Glomerular endothelial cell (primary cell): Measurements from ENCODE around the gene THOC1. TPM values are rescaled to one million over a fixed set of nuclear protein-coding genes. Genes with fewer than 3 reads are reported as not detected.

Experiments used
- DNase-seq: peaks from one replicate; pipeline ENCODE4 v3.0.0-alpha.2; 2011; ENCODE audit warnings: low read depth, low spot score; ENCODE audit errors: extremely low read depth
- total RNA-seq: library from RNA; depleted of rRNA; stranded (reverse); fragments of >200 nt; gene quantifications from 2 replicates; pipeline ENCODE4 v1.2.3, GENCODE V29; 2015

Gene THOC1
- total RNA-seq, 1 donor from 2014 or later: 39.4 TPM

DNA sequence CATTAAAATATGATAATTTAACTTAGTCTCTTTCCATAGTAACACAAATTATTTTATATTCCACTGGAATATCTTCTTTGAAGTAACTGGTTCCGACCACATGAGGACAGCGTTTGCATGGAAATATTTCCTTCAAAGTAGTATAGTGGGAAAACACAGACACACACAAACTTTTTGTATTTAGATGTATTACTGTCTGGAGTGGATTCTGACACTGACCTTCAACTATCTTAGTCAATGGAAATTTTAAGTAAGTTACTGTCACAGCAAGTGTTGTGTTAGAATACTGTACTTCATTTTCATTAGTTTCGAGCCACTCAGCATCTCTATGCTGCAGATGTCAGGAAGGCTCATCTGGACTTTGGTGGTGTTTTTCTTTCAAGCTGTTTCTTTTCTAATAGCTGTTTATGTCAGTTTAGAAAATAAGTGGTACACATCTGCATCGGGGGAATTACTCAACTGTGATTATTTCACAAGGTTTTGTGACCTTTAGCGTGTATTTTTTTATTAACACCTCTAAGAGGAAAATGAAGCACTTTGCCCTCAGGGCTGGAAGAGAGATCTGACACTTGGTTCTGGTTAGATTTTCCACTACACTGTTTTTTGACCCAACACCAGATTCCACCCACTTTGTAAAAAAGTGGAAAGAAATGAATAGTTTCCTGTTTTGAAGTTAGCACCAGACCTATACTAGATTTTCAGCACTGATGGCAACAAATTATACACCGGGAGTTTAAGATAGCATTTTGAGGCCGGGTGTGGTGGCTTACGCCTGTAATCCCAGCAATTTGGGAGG is 18.9 kb upstream of the THOC1 start:
- no peak for DNase-seq

DNA sequence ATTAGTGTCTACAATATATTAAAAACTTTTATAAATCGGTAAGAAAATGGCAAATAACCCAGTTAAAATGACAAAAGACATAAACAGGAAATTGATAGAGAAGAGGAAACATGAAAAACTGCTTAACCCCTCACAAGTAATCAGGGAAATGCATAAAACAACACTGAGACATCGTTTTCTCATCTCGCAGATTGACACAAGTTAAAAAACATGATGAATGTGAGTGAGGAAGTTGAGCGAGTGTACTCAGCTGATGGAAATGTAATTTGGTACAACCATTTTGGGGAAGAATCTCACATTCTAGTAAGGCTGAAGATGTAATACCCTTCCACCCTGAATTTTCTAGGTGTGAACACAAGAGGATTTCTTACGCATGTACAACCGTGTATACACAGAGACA is 18.0 kb upstream of the THOC1 start:
- no peak for DNase-seq

DNA sequence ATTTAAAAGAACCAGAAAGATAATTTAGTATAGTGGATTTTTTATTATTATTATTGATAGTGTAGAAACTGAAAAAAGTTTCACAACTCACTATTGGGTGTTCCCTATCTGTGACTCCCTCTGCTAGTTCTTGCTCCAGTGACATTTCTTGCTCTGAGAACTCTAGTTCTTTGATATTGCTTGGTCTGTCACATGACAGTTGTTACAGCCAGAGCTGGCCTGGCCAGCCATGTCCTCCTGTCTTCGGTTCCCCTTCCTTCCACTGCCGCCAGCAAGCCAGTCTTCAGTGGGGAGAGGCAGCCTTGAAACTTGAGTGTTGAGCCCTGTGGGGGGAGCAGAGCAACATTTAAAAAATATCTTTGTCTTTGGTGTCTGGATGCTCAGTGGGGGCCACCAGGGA is 7.6 kb upstream of the THOC1 start:
- no peak for DNase-seq

DNA sequence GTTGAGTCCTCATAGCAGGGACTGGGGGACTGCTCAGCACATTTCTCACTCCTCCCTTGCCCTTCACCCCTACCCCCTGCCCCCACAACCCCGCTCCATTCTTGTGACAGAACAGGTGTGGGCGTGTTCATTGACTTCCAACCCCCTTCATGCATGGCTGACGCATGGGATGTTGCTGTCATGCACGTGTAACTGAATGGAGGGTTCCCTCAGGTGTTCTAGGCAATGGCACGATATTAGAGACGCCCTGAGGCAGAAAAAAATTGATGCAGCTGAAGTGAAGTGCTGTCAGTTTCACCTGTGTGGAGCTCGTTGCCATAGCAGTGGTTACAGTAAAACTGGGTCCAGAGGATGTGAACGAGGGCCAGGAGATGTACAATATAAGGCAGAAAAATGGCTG is 6.5 kb upstream of the THOC1 start:
- no peak for DNase-seq

DNA sequence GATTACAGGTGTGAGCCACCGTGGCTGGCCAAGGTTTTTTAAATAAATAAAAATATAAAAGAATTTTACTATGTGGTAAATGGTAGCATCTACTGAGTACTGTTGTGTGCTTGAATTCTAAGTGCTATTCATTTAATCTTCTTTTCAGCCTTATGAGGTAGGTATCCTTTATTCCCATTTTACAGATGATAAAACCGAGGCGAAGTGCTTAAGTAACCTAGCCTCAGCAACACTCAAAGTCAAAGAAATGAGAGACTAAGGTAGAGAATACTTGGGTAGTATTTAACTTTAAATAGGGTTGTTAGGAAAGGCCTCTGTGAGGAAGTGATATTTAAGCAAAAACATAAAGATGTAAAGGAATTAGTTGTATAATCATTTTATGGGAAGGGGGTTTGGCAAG is 5.7 kb upstream of the THOC1 start:
- no peak for DNase-seq

DNA sequence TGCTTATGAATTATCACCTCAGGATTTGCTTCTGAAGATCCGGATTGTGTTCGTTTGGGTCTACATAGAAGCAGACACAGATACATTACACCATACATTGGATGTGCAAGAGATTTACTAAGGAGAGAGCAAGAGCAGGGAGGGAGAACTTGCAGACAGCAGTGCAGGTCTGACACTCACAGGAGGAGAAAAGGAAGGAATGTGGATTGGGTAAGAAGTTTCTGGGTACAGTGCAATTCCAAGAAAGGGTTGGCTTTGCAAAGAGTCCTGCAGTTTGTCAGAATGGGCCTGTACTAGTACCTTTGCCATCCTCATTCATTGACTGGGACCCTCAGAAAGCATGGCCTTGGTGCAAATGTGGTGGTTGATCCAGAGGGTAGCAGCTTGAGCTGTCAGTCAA is 4.8 kb upstream of the THOC1 start:
- no peak for DNase-seq

DNA sequence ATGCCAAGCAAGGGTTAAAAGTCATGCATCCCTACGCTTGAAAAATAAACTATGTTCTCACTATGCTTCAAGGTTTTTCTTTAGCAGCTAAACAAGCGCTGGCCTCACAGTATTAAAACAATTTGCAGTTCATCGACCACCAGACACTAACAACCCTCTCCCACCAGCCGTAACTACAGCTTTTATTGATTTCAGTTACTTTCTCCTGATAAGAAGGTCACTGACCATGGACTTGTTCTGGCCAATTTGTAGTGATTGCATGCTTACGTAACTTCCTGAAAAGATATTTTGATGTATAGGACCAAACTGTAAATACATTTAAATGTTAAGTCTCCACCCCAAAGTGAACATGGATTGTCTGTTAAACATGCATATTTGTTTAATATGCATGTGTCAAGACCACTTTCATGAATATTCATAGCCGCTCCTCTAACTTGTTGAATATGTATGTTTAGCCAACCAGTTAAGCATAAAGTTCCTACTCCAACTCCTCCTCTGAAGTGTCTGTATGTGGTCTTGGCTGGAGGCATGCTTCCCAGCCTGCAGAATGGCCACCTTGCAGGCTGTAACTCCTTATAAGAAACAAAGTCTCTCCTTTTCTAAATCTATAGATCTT is 1.7 kb upstream of the THOC1 start:
- no peak for DNase-seq

DNA sequence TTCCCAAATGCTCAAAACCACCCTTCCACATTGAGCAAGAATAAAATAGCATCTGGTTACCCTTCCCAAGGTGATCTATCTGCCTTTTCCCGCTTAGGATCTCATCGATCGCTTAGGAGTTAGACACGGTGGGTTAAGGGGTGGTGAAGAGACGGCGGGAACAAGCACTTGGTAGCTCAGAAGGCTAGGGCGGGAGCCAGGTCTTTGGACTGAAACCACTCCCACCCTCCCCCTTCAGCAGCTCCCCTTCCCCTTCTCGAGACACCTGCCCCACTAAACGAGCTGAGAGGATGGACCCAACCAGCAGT is 513 bp downstream of the THOC1 start:
- no peak for DNase-seq

DNA sequence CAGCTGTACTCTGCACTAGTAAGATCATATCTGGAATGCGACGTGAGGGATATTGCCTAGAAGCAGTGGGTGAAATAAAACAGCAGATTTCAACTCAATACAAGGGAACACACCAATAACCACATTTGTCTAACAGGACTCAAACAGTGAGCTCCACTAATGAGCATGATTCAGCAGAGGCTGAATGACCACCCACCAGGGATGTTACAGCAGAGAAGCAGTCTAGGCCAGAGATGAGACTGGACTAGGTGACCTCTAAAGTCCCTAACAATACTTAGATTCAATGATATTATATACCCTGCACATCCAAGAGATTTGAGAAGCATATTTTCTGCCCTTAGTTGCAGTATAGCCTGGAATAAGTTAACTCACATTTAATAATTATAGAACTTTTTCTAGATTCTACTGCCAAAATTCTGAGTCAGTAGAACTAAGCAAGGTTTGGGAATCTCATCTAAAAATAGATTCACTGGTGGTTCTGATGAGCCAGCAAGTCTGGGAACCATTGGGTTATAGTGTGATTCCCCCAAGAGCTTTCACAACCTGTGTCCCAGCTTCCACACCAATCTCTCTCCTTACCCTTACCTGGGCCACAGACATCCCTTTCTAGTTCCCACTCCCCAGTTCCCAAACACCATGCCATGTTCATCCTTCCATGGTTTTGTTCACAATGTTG is 6.3 kb downstream of the THOC1 start:
- no peak for DNase-seq

DNA sequence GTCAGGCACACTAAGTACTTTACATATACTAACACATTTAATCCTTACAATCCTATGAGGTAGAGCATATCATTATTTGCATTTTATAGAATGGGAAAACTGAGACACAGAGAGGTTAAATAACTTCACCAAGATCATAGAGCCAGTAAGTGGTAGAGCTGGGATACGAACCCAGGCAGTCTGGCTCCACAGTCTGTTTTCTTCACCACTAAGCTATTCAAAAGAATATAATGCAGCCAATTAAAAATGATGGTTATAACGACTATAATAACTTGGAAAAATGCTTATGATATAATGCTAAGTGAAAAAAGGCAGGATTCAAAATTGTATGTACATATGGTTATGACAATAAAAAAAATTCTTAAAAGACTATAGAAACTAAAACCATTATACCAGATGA is 7.3 kb downstream of the THOC1 start:
- DNase-seq: no peak

DNA sequence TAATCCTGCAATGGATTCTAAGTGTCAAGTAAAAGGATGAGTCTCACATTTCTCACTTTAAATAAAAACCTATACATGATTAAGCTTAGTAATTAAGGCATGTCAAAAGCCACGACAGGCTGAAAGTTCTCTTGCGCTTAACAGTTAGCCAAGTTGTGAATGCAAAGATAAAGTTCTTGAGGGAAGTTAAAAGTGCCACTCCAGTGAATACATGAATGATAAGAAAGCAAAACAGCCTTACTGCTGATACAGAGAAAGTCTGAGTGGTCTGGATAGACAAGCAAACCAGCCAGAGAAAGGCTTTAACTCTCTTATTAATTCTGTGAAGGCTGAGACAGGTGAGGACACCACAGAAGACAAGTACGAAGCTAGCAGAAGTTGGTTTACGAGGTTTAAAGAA is 12.7 kb downstream of the THOC1 start:
- no peak for DNase-seq

DNA sequence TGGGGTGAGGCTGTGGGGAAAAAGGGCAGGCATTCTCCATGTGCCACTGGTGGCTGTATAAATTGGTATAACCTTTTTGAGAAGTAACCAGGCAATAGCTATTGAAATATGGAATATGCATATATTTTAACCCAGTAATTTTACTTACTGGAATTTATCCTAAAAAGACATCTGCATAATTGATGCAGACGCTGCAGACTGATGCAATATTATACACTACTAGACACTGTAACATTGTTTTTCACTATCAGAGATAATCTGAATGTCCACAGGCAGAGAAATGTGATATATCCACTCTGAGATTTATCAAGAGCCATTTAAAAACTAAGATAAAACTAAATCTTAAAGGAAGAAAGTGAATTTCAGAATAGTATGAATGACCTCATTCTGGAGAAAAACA is 14.7 kb downstream of the THOC1 start:
- no peak for DNase-seq

DNA sequence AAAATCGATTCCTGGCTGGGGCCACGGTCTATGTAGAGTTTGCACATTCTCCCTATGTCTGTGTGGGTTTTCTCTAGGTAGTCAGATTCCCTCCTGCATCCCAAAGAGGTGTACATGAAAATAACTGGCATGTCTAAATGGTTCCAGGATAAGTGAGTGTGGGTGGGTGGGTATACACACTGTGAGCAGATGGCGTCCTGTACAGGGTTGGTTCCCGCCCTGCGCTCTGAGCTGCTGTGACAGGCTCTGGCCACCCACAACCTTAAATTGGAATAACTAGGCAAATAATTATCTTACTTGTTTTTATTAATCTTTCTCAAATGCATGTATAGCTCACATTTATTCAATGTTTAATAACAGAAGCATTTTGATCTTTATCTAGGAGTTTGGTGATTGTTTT is 16.3 kb downstream of the THOC1 start:
- DNase-seq: no peak

DNA sequence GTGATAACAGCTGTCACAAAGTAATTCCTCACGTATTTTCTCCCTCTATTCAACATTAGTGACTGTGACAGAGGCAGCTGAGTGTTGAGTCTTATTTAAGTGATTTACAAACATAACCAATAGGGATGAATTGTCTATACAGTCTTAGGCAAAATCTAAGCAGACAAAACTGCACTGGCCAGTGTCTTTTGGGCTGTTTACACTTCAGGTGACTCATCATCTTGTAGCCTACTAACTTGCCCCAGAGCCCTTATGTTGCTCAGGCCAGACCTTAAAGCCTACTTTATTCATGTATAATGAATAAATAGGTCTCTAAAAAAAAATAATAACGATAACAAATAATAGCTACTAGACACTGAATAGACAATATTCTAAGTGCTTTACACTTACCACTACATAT is 17.2 kb downstream of the THOC1 start:
- no peak for DNase-seq

DNA sequence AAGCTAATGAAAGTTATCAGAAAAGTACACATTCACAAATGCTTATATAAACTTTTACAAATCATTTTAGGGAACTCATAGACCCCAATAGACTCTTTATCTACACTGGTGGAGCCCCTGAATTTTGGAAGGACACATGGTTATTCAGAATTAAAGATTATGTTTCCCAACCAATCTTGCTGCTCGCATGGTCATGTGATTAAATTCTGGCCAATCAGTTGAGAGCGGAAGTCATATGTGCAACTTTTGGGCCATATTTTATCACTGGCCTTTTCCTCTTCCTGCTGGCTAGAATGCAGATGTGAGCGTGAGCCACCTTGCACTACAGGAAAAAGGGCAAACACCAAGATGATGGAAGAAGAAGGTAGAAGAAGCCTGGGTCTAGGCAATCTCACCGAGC is 19.8 kb downstream of the THOC1 start:
- no peak for DNase-seq

DNA sequence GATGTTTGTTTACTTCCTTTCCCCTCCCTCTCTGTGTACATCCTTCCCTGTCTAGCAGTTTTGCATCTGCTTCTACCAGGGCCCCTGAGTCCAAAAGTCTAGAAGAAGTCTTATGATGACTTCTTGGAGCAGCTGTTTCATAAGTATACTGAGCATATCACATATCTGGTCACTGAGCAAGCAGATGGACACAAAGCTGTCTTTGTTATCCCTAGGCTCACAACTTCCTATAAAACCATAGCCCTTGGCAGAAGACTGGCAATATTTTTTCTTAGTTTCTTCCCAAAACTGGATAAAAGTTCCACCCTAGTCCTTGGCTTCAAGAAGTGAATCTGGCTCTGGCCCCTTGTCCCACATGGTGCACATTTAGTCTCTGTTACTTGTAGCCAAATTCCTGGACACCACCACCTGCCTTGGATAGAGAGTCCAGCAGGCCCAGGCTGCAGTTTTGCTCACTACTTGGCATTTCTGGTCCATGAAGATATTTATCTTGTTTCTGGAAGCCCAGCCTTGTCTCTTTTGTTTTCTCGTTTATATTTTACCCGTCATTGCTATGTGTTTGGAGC is 22.5 kb downstream of the THOC1 start:
- no peak for DNase-seq

DNA sequence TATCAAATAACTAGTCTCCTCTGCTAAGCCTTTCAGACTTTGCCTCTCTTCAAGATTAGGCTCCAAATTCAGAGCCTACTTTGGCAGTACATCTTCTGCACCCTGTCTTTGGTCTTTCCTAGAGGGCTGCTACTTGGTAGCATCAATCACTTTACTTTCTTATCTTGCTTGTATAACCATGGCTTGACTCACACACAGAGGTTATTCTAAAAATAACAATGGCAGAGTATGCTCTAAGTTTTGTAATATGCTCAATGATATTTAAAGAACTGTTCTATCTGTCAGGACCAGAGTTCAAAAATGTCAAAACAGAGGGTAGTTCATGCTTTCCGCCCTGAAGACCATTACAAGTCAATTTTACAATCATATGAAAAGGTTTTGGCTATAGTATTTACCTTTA is 27.7 kb downstream of the THOC1 start:
- DNase-seq: no peak

DNA sequence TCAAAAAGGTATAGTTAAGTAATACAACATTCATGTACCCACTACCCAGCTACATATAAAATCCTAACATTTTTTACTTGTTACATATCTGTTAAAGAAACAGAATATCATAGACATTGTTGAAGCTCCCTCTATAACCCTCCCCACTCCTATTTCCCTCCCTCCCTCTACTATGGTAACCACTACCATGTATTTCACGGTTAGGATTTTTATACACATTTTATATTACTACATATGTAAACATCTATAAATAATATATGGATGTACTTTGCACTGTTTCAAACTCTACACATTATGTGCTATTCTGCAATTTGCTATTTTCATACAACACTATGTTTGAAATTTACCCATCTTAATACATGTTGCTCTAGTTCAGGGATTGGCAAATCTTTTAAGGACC is 36.3 kb downstream of the THOC1 start:
- no peak for DNase-seq

DNA sequence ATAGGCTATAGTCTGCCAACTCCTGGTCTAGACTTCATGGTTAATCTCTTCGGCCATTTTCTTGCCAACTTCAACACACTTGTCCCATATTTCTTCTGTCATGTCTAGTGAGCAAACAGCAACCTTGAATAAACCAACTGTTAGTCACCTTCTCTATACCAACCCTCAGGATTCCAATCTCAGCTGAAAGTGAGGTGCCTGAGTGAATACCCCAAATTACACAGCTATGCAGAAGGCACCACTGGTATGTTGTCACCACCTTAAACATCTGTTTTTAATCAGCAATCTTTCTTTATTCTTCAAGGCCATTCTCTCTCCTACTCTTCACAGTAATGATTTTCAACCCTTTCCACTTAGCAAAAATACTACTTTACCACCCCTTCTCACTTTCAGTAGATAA is 39.3 kb downstream of the THOC1 start:
- no peak for DNase-seq

DNA sequence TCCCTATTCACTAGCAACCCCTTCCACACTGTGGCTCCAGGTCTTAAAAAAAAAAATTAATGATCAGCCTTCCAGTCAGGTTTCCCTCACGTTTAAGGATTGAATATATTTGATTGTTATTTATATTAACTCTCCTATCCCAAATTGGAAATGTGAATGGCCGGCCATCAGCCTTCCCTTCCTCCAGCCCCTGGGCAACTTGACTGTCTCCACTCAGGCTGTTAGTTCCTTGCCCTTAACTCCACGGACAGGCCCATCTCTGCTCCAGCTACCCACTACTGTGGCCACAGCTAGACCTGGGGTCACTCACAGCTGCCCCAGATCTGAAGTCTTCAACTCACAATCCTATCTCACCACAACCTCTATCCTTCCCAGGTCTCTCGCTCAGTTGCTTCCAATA is 39.9 kb downstream of the THOC1 start:
- DNase-seq: no peak

DNA sequence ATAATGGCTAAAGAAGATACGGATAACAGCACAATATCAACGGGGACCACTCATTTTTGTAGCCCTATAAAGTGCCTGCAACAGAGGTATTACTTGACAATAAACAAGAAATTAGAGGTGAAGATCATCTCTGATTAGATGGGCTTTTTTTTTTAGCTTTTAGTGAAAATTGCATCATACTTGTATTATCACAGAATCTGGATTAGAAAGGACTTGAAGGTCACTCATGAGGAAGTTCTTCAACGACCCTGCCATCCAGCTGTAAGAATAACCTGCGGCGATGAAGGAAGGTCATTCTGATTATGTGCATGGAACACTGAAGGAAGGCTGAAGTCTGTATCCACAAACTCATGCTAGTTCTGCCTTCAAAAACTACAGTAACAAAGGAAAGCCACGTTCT is 40.5 kb downstream of the THOC1 start:
- no peak for DNase-seq

DNA sequence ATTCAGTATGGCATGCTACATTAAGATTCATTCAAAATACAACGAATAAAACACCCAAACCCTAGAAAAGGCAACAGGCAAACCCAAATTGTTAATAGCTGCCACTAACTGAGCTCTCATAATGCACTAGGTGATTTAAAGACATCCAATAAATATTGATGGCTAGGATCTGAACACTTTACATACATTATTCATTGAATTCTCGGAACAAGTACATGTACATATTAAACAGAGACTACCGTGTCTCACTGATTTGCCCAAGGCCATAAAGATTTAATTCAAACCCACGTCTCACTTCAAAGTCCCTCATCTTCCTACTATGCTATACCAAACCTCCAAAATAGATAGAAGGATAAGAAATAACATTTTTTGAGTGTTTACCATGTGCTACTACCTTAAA is 42.1 kb downstream of the THOC1 start:
- no peak for DNase-seq
